Effector memory CD4-positive, alpha-beta T cell (primary cell): ENCODE measurements around the gene STAMBPL1.
"Not testable (repeated sequence)": the region's sequence is repeated elsewhere in the genome, so short reads cannot be mapped to it uniquely, and the experiment has no call there.

Experiments used
- DNase-seq, 3 donors: peaks; one replicate each; pipeline ENCODE4 v3.0.0-alpha.2; 2020
- H3K27ac ChIP-seq: 2 replicates; pipeline ENCODE4 v1.7.0; 2013; ENCODE audit warnings: mild to moderate bottlenecking, low read length, moderate library complexity; ENCODE audit not compliant: insufficient read depth, poor library complexity, severe bottlenecking
- H3K27me3 ChIP-seq: replicated peaks from 2 replicates; pipeline ENCODE4 v1.7.0; 2013; ENCODE audit warnings: mild to moderate bottlenecking, low read length; ENCODE audit not compliant: insufficient read depth, control insufficient read depth, poor library complexity, severe bottlenecking
- H3K36me3 ChIP-seq: 2 replicates; pipeline ENCODE4 v1.7.0; 2013; ENCODE audit warnings: mild to moderate bottlenecking, low read length, moderate library complexity; ENCODE audit not compliant: control insufficient read depth, insufficient read depth
- H3K4me1 ChIP-seq: 2 replicates; pipeline ENCODE4 v1.7.0; 2013; ENCODE audit warnings: low read length, mild to moderate bottlenecking; ENCODE audit not compliant: control insufficient read depth, insufficient read depth, poor library complexity, severe bottlenecking
- H3K4me3 ChIP-seq: 2 replicates; pipeline ENCODE4 v1.7.0; 2013; ENCODE audit warnings: low read length, low read depth, mild to moderate bottlenecking; ENCODE audit not compliant: insufficient read depth, poor library complexity, severe bottlenecking
- H3K9me3 ChIP-seq: 2 replicates; pipeline ENCODE4 v1.7.0; 2013; ENCODE audit warnings: mild to moderate bottlenecking, low read length, moderate library complexity; ENCODE audit not compliant: control insufficient read depth
- total RNA-seq, 3 donors: gene quantifications; one replicate each; lab custom pipeline; 2026; lab: John Stamatoyannopoulos, UW

STAMBPL1 gene
- 27.3 to 31.2 (median 29.7) reads per million in 3 donors for total RNA-seq

DNA sequence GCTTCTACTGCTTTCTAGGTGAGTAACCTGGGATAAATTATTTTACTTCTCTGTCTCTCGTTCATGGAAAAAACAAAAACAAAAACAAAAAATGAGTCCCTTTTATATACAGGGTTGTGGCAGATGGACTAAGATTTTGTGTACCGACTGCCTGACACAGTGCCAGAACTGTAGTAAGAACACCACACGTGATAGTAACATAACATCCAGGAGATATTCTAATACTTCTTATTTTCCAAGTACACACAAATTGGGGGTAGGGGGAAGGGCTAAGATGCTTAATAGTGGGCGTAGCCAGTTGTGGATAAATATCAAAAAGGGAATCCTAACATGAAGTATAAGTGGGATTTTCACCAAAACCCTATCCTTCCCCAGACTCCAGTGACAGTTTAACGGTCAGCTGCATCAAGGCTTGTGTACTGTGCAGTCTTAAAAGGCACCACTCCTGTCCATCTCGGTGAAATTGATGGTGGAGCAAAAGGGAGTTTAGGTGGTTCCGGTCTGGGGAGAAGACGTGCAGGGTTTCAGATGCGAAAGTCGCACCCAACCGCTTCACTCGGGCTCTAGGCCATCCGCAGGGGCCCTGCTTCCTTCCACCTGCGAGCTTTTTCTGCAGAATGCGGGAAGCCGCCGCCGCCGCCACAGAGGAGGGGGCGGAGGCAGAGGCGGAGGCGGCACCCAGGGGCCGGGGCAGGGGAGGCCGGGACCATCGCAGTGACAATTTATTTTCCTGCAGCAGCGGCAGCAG lies at the start of gene STAMBPL1:
Gene STAMBPL1 (plus strand): TSS at position 712 of the 748 bp plus-strand sequence. CDS start 21,464 bp downstream, outside the sequence.
- no peaks in the 10 kb centered on the region for H3K27me3 ChIP-seq
- DNase-seq, result peak; percentile 51 to 61 (median 53)
- peak within 1 kb of the TSS; percentile 96 for H3K4me3 ChIP-seq
- H3K9me3 ChIP-seq, result no peaks in the 10 kb centered on the region
- H3K36me3 ChIP-seq, result no peaks in the 10 kb centered on the region
- H3K27ac ChIP-seq, result peak within 1 kb of the TSS; percentile 76
- peaks cover 18% of the 10 kb centered on the region for H3K4me1 ChIP-seq

DNA sequence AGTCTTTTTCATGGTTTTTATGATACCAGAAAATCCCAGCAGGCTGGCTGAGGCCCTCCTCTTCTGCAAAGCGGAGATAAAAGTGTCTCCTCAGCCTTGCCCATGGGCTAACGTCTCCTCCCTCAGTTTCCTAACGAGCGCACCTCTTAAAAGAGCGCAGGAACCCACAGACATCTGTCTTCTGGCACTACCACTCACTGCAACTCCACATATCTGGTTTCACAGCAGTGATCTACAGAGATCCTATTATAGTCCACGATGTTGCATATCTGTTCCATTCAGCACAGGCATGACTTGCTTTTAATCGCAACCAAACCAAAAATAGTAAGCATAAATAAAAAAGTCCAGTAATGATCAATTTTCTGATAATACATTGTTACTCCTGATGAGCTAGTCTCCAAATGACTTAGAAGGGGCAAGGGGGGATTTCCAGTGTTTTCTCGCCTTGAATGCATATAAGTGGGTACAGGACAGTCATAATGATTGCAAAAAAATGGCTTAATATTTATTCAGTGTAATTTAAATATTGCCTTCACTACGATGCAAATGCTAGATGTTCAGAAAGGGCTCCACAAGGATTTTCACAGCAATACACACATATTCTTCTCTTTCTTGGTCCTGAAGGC lies 49.3 kb upstream of the STAMBPL1 start:
- no peaks in the 10 kb centered on the region for H3K27me3 ChIP-seq
- peaks cover 26% of the 10 kb centered on the region for H3K4me1 ChIP-seq
- DNase-seq, result no peak
- no peaks in the 10 kb centered on the region for H3K9me3 ChIP-seq
- H3K36me3 ChIP-seq, result no peaks in the 10 kb centered on the region
- no peak overlapping the region for H3K4me3 ChIP-seq
- H3K27ac ChIP-seq, result no peak overlapping the region

DNA sequence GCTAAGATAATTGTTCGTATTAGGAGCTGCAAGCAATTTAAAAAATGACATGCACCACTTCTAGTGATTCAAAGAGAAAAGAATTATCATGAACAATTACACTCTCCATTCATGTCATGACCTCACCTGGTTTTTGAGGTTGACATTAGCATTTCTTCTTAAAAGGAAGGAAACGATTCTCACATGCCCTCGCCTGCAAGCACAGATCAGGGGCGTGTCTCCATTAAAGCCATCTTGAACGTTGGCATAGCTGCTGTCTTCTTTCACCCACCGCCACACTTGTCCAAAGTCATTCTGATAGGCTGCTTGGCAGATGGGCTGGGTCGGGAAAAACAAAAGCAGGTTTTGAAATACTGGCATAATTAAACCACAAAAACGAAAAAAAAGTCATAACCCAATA lies 48.3 kb upstream of the STAMBPL1 start:
- H3K36me3 ChIP-seq, result no peaks in the 10 kb centered on the region
- H3K4me1 ChIP-seq, result peaks cover 20% of the 10 kb centered on the region
- no peak overlapping the region for H3K27ac ChIP-seq
- H3K27me3 ChIP-seq, result no peaks in the 10 kb centered on the region
- no peaks in the 10 kb centered on the region for H3K9me3 ChIP-seq
- H3K4me3 ChIP-seq, result no peak overlapping the region
- peak; percentile 4 to 30 (median 28) for DNase-seq

DNA sequence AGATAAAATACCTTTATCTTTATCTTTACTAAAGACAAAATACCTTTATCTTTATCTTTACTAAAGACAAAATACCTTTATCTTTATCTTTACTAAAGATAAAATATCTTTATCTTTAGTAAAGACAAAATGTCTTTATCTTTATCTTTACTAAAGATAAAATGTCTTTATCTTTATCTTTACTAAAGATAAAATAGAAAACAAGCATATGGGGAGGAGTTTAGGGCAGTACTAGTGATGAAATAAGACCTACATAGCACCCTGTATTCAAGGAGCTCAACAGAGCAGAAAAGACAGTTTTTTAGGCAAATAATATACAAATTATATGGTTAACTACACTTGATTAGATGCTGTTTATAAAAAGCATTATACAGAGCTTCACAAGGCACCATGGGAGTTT lies 47.7 kb upstream of the STAMBPL1 start:
- Histone ChIP-seq H3K27ac (no peak overlapping the region), H3K4me3 (no peak overlapping the region), H3K36me3 (no peaks in the 10 kb centered on the region), H3K27me3 (no peaks in the 10 kb centered on the region), H3K4me1 (peaks cover 18% of the 10 kb centered on the region), H3K9me3 (no peaks in the 10 kb centered on the region)
- no peak for DNase-seq

DNA sequence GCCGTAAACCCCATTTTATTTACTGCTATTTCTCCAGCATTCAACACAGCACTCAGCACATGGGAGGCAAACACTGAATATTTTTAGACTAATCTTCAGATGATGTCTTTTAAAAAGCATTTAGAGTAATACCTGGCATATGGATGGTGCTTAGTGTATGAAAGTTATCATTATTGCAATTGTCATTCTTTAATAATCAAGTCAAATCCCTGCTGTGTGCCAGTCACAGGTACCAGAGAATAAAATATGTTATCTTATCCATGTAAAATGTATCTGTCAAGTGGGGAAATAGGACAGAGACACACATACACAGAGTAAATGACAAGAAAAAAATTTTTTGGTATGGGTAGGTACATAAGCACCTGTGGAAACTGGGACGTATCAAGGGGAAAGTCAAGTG lies 46.9 kb upstream of the STAMBPL1 start:
- Histone ChIP-seq H3K4me1 (peaks cover 18% of the 10 kb centered on the region), H3K27me3 (no peaks in the 10 kb centered on the region), H3K9me3 (no peaks in the 10 kb centered on the region), H3K27ac (no peak overlapping the region), H3K36me3 (no peaks in the 10 kb centered on the region), H3K4me3 (no peak overlapping the region)
- DNase-seq, result no peak

DNA sequence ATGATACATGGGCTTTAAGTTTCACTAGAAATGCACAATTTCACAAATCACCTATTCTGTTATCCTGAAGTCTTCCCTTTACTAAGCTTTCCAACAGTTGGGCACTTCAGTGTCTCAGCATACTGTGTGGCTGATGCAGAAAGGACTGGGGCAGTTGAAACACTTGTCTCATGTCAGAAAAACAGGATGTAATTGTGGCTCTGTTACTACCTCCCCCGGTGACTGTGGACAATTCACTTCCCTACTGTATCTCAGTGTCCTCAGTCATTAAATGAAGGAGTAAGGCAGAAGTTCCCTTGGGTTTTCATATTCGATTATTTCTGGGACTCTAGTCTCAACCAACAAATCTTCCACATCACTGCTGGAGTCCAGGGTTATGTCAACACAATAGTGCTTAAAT lies 46.3 kb upstream of the STAMBPL1 start:
- Histone ChIP-seq H3K9me3 (no peaks in the 10 kb centered on the region), H3K27me3 (no peaks in the 10 kb centered on the region), H3K36me3 (no peaks in the 10 kb centered on the region), H3K27ac (no peak overlapping the region), H3K4me1 (peaks cover 18% of the 10 kb centered on the region), H3K4me3 (no peak overlapping the region)
- no peak for DNase-seq

DNA sequence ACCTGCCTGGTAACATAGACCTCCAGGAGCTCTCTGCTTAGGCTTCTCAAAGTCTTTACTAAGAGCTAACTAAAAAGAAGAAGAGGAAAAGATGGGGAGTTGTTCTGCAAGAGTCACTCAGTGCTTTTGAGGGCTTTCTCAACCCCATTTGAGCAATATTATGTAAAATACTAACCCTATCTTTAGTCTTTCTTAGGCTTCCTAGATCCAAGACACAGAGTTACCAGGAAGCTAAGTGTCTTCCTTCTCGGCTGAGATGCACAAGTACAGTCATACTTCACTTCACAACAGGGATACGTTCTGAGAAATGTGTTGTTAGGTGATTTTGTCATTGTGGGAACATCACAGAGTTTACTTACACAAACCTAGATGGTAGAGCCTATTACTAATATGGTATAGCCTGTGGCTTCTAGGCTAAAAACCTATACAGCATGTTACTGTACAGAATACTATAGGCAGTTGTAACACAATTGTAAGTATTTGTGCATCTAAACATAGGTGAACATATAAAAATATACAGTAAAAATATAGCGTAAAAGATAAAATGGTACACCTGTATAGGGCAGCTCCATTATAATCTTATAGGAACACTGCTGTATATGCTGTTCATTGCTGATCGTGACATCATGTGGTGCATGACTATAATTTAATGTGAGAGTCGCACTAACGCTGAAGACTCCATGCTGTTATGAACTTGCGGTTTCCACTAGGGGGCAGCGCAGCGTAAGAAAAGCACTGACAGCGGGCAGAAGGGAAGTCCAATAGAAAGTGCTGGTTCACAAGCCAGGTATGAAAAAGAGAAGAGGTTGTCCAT lies 44.7 kb upstream of the STAMBPL1 start:
- Histone ChIP-seq H3K4me3 (no peak overlapping the region), H3K36me3 (no peaks in the 10 kb centered on the region), H3K9me3 (no peaks in the 10 kb centered on the region), H3K4me1 (peaks cover 18% of the 10 kb centered on the region), H3K27ac (no peak overlapping the region), H3K27me3 (no peaks in the 10 kb centered on the region)
- DNase-seq, result peak; percentile 62 to 75 (median 67)

DNA sequence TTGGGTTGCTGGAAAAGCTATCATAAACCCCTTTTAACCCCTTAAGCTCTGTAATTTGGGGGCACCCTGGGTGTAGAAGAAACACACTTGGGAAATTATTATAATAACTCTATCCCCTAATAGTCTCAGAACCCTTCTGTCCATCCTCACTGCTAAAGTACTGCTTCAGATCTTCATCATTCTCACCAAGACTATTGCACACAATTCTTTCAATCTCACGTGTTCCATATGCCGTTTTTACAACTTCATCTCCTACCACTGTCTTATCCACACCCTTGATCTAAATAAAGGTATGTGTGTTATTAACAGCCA lies 44.2 kb upstream of the STAMBPL1 start:
- Histone ChIP-seq H3K4me3 (no peak overlapping the region), H3K9me3 (no peaks in the 10 kb centered on the region), H3K27ac (no peak overlapping the region), H3K36me3 (no peaks in the 10 kb centered on the region), H3K27me3 (no peaks in the 10 kb centered on the region), H3K4me1 (peaks cover 18% of the 10 kb centered on the region)
- DNase-seq, result no peak

DNA sequence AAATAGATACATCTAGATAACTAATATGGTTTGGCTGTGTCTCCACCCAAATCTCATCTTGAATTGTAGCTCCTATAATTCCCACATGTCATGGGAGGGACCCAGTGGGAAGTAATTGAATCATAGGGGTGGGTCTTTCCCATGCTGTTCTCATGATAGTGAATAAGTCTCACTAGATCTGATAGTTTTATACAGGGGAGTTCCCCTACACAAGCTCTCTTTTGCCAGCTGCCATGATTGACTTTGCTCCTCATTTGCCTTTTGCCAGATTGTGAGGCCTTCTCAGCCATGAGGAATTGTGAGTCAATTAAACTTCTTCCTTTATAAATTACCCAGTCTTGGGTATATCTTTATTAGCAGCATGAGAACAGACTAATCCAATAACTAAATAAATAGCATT lies 42.4 kb upstream of the STAMBPL1 start:
- H3K27ac ChIP-seq, H3K4me1 ChIP-seq, DNase-seq, H3K9me3 ChIP-seq, H3K4me3 ChIP-seq, H3K36me3 ChIP-seq, H3K27me3 ChIP-seq: not testable (repeated sequence)
